ENCODE results near the gene PTCD1.

GRCh38 chr7:99424932-99425730 lies 13.5 kb downstream of the PTCD1 start:
- TF ChIP-seq POLR2AphosphoS5 (IDR thresholded peaks at IDR 0.05; ENCODE audit: low read depth) (no peak), CTCF (conservative IDR thresholded peaks at IDR 0.05; ENCODE audit: low read depth in 2 of 2) (no peak), EZH2phosphoT487 (IDR thresholded peaks at IDR 0.05; ENCODE audit: unreplicated experiment) (no peak), REST (IDR thresholded peaks at IDR 0.05; ENCODE audit: unreplicated experiment) (no peak), EZH2 (IDR thresholded peaks at IDR 0.05; ENCODE audit: low read depth, unreplicated experiment) (no peak), ZNF462 (CRISPR knock-in tag; IDR thresholded peaks at IDR 0.05) (no peak), JUNB (IDR thresholded peaks at IDR 0.05; ENCODE audit: unreplicated experiment) (no peak), CREB1 (CRISPR knock-in tag; IDR thresholded peaks at IDR 0.05; ENCODE audit: low read depth) (no peak)

Measured in GM23338 (cell line).